GM21528 (cell line): ENCODE data around the gene PXT1.
"Not testable (repeated sequence)": the region's sequence is repeated elsewhere in the genome, so short reads cannot be mapped to it uniquely, and the experiment has no call there.

Experiments used
- ATAC-seq: cut with Tn5 transposase; IDR thresholded peaks from one replicate; pipeline ENCODE4 v1.9.1; 2021; ENCODE audit warnings: mild to moderate bottlenecking, moderate library complexity; ENCODE audit not compliant: unreplicated experiment, low FRiP score

Gene PXT1

DNA sequence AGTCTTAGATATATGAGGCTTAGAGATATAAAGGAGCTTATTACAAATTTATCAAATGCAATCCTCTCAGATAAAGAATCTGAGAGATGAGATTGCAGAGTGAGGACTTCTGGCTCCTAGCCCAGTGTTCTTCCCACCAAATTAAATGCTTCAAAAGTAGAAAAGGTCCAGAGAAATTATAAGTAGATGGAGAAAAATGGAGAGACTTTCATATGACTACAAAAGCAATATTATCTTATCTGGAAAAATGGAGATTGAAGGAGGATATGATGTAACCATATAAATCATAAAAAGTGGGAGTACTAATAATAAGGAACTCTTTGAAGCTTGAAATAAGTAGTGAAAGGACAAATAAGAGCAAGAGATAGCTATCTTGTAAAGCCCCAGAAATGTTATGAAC is 3.0 kb upstream of the PXT1 start:
- ATAC-seq: no peak

DNA sequence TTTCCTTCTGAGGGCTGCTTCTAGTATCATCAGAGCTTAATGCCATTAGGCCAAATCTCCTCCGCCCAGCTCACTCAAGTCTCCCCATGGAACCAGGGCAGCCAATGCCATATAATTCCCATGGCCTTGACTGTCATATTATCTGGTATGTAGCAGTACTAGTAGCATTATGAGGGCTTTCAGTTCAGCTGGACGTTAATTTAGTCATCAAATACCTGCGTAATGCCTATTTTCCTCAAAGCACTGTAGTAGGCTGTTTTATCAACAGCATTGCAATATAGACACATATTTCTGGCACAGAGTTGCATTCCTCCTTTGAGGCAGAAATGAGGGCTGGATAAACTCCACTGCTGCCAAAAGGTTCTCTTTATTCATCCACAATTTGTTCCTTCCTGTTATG is 1.8 kb upstream of the PXT1 start:
- ATAC-seq: no peak

DNA sequence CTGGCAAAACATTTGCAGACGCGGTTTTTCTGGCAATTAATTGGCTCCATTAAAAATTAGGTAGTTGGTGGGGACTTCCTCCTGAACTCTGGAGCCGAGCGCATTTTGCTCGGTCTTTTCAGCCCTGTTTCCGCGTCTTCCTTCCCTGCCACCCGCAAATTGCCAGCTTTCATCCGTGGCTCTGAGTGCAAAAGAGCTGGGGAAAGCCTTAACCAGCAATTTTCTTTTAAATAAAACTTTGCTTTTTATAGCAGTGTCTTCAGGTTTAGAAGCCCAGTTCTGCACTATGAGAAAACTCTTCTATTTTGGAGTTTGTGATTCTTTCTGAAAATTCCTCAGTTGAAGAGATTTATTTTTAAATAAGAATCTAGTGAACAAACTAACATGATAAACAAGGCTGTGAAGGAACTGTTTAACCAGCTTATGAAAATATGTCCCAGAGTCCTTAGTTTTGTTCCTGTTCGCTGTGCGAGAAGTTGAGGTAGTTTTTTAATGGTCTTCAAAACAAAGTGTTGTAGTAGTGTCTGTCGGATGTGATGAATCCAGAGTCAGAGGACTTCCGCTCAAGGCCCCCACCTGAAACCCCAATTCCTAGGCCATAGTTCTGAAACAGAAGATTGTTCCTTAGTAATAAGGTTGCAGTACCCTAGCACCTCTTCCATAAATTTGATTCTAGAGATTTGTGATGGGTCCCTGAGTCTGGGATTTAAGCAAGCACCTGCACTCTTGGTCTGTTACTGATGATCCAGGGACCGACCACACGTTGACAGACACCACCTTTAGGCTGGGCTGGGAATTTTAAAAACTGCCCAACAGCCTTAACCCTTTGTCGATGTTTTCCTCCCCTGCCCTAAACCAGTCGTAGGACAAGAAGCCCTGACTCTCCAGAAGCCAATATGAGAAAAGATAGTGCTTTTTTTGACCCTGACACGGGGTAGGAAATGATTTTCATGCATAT is 1.1 kb upstream of the PXT1 start:
- no peak for ATAC-seq

DNA sequence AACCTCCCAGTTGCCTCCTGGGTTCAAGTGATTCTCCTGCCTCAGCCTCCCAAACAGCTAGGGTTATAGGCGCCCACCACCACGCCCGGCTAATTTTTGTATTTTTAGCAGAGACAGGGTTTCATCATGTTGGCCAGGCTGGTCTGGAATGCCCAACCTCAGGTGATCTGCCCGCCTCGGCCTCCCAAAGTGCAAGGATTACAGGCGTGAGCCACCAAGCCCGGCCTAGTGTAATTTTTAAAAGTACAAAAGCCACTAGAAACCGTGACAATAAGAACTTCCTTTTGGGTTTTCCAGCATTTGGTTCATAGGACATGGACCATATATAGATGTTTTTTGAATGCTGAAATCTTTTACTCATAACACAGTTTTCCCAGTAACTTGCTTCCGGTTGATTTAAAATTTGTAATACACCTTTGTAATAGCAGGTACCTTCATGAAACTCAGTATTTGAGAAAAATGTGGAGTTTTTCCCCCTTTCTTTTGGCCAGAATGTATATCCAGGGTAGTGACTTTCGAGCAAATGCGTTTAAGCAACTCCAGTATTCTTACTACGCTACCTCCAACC is 467 bp downstream of the PXT1 start:
- no peak for ATAC-seq

DNA sequence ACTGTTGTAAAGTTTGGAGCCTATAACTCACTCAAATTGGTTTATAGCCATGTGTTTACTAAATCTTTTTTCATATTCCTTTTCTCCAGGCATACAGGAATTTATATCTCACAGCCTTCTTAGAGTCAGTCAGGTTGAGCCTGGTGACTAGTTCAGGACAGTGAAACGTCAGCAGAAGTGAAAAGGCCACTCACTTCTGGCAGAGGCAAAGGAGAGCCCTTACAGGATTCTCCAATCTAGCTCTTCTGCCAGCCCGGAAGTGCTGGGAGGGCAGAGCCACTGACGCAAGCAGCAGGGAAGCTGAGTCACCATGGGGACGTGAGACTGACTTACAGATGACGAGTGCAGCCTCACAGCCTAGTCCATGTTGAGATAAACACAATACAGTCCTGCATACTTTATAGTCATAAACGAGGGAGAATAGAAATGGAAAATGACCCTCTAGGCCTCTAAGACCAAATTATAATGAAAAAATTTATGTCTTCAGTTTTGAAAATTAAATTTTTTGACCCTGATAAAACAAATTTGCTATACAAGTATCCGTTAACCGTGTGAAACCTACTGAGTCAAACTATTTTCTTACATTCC is 1.3 kb downstream of the PXT1 start:
- ATAC-seq: peak; percentile 51

DNA sequence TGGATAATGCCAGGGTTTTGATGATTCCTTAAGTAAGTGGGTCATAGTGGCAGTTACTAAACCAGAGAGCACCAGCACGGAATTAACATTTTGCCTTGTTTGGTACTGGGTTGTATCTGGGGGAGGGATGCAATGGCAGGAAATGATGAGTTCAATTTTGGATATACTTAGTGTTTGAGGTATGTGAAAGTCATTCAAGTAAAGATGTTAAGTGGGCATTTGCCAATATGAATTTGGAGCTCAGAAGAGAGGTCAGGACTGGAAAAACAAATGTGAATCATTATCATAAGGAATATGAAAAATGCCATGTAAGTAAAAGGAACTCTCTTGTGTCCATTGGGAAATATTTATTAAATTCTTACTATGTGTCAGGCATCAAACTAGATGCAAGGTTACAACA is 6.2 kb downstream of the PXT1 start:
- ATAC-seq: no peak

DNA sequence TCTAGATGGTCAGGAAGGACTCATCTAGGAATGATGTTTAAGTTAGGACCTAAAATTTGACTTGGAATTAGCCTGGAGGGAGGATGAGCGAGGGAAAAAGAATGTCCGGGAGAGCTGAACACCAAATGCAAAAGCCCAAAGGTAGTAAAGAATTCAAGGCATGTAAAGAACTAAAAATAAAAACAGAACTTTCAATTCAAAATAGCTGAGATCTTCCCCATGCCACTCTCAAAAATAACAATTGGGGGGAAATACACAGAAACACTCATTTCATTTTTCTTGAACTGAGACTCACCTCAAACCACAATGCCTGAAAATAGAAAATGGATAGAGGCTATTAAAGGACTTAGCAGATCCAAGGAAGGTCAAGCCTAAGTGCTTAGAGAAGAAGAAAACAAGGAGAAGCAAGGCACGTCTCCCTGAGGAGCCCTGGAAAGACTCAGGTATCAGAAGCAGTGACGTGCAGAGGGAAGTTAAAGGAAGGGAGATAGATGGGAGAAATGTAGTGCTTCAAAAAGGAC is 10.4 kb downstream of the PXT1 start:
- no peak for ATAC-seq

DNA sequence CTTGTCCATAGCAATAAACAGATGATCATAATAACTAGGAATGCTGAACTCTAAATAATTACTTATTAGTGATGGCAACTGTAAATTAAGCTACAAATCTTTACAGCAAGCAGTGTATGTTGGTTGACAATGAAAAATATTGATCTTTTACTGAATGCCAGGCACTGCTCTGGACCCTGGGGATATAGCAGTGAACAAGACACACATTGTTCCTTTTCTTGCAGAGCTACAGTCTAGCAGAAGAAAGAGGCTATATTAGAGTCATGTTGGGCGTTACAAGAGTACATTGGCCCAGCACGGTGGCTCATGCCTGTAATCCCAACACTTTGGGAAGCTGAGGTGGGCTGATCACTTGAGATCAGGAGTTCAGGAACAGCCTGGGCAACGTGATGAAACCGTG is 11.5 kb downstream of the PXT1 start:
- ATAC-seq: no peak

DNA sequence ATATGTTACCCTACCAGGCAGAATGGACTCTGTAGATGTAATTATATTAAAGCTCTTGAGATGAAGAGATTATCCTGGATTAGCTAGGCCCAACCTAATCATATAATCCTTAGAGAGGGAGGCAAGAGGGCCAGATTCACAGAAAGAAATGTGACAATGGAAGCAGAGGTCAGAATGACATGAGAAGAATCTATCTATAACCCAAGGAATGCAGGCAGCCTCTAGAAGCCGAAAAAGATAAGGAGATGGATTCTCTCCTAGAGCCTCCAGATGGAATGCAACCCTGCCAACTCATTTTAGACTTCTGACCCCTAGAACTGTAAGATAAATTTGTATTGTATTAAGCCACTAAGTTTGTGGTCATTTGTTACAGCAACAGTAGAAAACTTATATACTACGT is 12.3 kb downstream of the PXT1 start:
- ATAC-seq: no peak

DNA sequence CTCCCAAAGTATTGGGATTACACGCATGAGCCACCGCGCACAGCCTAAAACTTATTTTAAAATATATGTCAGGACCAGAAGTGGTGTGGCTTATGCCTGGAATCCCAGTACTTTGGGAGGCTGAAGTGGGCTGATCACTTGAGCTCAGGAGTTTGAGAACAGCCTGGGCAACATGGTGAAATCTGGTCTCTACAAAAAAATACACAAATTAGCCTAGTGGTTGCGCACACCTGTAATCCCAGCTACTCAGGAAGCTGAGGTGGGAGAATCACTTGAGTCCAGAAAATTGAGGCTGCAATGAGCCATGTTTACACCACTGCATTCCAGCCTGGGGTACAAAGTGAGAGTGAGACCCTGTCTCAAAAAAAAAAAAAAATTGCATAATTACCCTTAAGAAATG is 13.7 kb downstream of the PXT1 start:
- ATAC-seq: no peak

DNA sequence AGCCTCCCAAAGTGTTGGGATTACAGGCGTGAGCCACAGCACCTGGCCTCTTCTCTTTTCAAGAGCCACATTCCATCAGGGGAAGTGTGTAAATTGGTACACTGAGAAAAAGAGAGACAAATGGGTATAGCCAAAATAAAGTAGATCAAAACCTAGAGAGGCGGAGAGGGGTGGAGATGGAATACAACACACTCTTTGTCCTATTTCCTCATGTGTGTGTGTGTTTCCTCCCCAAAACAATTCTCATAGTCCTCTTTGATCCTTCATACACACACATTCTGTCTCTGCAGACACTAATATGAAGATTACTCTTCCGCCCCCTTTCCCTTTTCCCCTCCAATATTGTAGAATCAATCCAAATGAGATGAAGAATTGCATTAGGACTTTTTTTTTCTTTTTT is 16.0 kb downstream of the PXT1 start:
- no peak for ATAC-seq

DNA sequence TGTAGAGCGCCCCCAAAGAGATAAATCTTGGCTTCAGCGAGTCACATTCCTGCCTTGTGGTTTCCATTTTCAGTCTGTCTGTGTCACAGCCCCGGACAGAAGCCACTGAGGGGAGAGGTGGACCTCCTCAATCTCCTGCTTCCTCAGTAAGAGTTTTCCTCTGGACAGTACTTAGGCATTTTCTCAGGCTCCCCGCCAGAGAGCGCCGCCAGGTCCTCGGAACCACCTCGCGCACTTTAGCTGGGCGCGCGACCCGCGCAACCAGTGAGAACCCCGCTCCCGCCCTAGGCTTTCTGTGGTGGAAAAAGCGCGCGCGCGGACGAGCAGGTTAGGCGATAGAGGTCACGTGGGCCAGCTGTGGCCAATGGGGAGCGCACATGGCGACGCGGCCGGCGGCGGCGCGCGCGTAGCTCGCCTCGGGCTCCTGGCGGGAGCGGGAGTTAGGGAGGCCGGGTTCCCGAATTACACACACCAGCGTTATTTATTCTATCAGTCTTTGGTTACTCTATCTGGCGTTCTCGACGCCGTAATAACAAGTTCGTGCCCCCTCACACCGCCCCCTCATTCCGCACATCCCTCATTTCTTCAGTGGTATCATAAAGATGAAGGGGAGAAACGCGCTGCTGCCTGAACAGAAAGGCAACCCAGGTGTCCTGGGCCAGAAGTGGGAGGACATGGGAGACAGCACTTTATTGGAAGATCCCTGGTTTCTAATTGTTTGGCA is 19.4 kb downstream of the PXT1 start:
- peak; percentile 91 for ATAC-seq

DNA sequence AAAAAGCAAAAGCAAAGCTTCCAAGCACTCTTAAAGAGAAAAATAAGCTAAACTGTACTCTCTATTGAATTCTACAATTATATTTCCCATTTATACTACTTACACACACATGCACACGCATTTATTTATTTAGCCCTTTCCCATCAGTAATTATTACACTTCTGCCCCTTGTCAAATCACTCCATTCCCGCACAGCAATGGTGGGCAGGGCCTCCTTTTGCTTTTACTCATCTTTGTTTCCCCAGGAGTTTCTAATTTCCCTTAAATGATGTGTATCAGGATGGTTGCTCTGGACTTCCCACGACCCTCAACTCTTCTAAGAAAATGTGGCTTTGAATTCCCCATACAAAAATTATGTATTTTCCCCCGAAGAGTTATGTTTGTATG is 19.9 kb downstream of the PXT1 start:
- peak; percentile 6 for ATAC-seq

DNA sequence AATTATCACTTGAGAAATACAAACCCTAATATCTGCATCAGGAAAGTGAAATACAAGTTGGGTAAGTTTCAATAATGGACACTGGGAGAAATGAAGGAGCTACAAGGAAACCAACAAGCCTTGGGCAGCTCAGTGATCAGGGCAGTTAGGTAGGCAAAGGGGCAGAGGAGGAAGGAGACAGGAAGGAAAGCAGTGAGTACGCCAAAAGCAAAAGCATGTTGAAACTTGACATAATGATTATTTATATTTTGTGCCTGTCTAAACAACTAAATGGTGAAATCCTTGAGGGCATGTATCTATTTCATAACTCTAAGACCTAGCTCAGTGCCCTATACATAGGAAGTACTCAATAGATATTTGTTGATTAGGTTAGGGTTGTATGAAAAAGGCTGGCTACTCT is 23.3 kb downstream of the PXT1 start:
- ATAC-seq: no peak

DNA sequence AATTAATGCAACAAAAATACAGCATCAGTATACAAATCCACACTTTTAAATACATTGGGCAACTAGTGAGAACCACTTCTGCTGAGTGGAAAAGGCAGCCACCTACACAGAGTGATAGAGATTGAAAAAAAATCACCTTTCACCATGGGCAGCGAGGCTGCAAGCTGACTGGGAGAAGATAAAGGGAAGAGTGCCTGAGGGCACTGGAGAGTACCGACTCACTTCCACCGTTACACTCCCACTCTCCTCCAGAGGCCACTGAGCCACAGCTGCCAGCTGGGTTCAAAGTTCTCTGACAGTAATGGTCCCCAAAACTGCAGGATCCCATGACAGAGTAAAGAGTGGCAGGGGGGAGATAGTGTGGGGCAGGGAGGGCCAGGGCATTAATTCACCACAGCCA is 24.1 kb downstream of the PXT1 start:
- no peak for ATAC-seq

DNA sequence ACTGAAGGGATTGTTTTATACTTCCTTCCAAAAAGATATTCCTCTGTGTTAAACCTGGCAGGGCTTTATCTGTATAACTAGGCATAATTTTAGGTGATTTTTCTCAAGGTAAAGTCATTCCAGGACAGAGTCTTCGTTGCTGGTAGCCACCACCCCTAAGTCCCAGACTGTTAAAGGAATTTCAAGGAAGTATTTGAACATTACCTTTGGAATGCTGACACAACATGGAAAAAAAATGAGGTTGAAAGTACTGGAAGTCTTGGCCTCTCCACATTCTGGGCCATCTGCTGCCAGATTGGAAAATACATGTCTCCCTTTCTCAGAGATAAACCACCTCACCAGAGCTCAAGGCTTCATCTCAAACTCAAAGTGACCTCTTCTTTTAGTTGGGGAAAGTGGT is 28.2 kb downstream of the PXT1 start:
- no peak for ATAC-seq

DNA sequence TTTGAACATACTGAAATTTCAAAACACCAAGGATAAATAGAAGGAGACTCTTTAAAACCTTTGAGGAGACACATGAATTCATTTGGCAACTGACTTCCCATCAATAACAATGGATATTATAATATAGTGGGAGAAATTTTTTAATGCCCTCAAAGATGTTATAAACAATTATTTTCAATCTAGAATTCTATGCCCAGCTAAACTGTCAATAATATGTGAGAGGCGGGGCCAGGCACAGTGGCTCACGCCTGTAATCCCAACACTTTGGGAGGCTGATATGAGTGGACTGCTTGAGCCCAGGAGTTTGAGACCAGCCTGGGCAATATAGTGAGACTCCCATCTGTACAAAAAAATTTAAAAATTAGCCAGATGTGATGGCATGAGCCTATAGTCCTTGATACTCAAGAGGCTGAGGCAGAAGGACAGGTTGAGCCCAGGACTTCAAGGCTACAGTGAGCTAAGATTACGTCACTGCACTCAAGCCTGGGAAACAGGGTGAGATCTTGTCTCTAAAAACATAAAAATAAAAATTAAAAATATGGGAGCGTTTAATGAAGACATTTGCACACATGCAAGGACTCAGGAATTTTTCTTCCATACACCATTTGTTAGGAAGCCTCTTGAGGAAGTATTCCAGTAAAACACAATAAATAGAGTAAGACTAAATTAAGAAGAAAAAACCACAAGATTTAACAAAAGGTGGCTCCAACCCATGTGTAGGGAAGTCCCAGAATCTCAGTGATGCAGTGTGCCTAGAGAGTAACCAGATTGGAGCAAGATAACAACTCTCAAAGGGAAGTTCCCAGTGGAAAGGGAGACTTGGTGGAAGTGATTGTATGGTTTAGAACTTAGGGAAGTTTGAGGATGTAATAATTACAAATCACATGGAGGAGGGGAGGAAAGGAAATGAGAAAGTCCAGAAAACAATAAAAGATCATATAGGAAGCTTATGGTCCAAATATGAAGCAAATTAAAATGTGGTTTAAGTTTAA is 28.9 kb downstream of the PXT1 start:
- no peak for ATAC-seq

DNA sequence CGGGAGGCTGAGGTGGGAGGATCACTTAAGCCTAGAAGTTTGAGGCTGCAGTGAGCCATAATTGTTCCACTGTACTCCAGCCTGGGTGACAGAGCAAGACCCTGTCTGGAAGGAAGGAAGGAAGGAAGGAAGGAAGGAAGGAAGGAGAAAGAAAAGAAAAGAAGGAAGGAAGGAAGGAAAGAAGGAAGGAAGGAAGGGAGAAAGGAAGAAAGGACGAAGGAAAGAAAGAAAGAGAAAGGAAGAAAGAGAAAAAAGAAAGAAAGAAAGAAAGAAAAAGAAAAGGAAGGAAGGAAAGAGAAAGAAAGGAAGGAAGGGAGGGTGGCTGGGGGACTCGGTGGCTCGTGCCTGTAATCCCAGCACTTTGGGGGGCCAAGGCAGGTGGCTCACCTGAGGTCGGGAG is 32.9 kb downstream of the PXT1 start:
- not testable (repeated sequence) for ATAC-seq

DNA sequence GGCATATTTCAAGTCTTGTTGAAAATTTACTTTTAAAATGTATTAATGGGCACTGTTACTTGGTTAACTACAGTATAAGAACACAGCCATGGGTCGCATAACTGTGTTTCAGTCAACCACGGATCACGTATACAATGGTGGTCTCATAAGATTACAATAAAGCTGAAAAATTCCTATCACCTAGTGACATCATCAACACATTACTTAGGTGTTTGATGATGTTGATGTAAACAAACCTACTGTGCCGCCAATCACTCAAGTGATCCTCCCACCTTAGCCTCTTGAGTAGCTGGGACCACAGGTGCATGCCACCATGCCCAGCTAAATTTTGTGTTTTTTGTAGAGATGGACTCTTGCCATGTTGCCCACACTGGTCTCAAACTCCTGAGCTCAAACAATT is 38.5 kb downstream of the PXT1 start:
- ATAC-seq: no peak

DNA sequence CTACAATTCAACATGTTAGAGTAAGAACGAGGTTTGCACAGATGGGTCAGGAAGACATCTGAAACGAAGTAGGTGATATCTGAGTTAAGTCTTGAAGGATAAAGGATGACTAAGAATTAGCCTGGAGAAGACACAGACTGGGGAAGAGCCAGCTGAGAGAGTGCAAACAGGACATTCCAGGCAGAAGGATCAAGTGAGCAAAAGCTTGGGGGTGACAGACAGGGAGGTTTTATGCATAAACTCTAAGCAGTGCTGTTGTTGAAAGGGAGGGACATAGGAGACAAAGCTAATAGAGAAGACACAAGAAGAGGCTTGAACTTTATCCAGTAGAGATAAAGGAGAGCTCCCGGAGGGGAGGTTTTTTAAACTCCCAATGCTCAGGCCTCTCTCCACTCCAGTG is 40.2 kb downstream of the PXT1 start:
- no peak for ATAC-seq
